ENCODE results near the gene CD3G. TPM values are rescaled to one million over a fixed set of nuclear protein-coding genes. Genes with fewer than 3 reads are reported as not detected.

Gene CD3G
- total and polyA plus RNA-seq, 2 of the 4 experiments (the other 2 are of a cell fraction) = not detected

GRCh38 chr11:118334745-118335144 is 9.4 kb upstream of the CD3G start:
- Histone ChIP-seq H3K79me1 (ENCODE audit: low read depth in 1 of 2, low read length in 2 of 2) (no peaks in the 10 kb centered on the region), H4K20me1 (ENCODE audit: insufficient read depth, low read length) (no peaks in the 10 kb centered on the region), H3K4ac (ENCODE audit: low read depth, low read length) (no peak overlapping the region), H2AFZ (replicated peaks; ENCODE audit: low read length, poor library complexity) (no peak overlapping the region), H3K4me2 (ENCODE audit: low read depth, low read length) (no peak overlapping the region), H4K8ac (ENCODE audit: low read depth in 2 of 2, low read length in 2 of 2) (no peak overlapping the region), H3K4me3 (ENCODE audit: insufficient read depth, low read depth, low read length) (no peak overlapping the region), H3K9me1 (ENCODE audit: insufficient read depth, low read length) (no peaks in the 10 kb centered on the region), H3K9me3 (ENCODE audit: control insufficient read depth, insufficient read depth, low read length) (no peaks in the 10 kb centered on the region), H4K91ac (ENCODE audit: insufficient read depth, low read depth, low read length) (no peak overlapping the region), H2BK120ac (ENCODE audit: low read depth, low read length) (no peak overlapping the region), H3K27me3 (ENCODE audit: control insufficient read depth, insufficient read depth, low read length) (peaks cover 3% of the 10 kb centered on the region; the same call in 1 of the 2 replicates), H3K9ac (ENCODE audit: low read depth, low read length) (no peak overlapping the region), H3K27ac (ENCODE audit: insufficient read depth, low read length) (no peak overlapping the region), H2BK5ac (ENCODE audit: low read depth, low read length, poor library complexity, severe bottlenecking) (no peak overlapping the region), H3K4me1 (ENCODE audit: control insufficient read depth, insufficient read depth, low read length) (no peaks in the 10 kb centered on the region), H4K5ac (ENCODE audit: low read depth, low read length) (no peak overlapping the region), H3K56ac (ENCODE audit: extremely low read depth, insufficient read depth, low read length) (no peak overlapping the region), H3K23ac (ENCODE audit: low read depth, low read length) (no peak overlapping the region), H3K18ac (ENCODE audit: low read depth, low read length) (no peak overlapping the region), H2AK9ac (replicated peaks; ENCODE audit: low read depth, low read length, poor library complexity) (no peak overlapping the region), H2AK5ac (ENCODE audit: low read depth, low read length) (no peak overlapping the region), H2BK20ac (ENCODE audit: low read depth, low read length) (no peak overlapping the region), H3K36me3 (ENCODE audit: control insufficient read depth, insufficient read depth, low read length) (no peaks in the 10 kb centered on the region), H2BK15ac (ENCODE audit: low read depth, low read length) (no peak overlapping the region), H3K14ac (replicated peaks; ENCODE audit: low read depth, low read length) (no peak overlapping the region)
- intact Hi-C loops (cut with micrococcal nuclease) (no loop called here), dilution Hi-C loops (cut with HindIII; ENCODE audit: low sequenced_read_pairs, unreplicated experiment) (no loop called here), in situ Hi-C loops (cut with MboI; ENCODE audit: low sequenced_read_pairs) (no loop called here)
- DNase-seq (no peak), ATAC-seq (ENCODE audit: low read depth) (no peak)
- no CpG with 5 or more reads among the region's 1 CpG for WGBS, 2 experiments (ENCODE audit: extremely low coverage in 2 of 2, insufficient read length in 1 of 2)
- POLR2A ChIA-PET (ENCODE audit: unreplicated experiment) = interaction anchor here (0.7 kb wide), 1 partner anchor 72 kb away, joined by 4 read pairs; no protein-coding TSS in a partner anchor
- BruUV-seq (replicated peaks) = no TSS peak
- CTCF ChIA-PET = no interaction called here
- TF ChIP-seq RAD21 (IDR thresholded peaks at IDR 0.05; ENCODE audit: low read length) (no peak), CTCF (conservative IDR thresholded peaks at IDR 0.05; ENCODE audit: low read depth, low read length) (no peak), RCOR1 (IDR thresholded peaks at IDR 0.05; ENCODE audit: insufficient replicate concordance, low read length) (no peak), FOS (IDR thresholded peaks at IDR 0.05; ENCODE audit: low read depth, low read length) (no peak), CHD1 (IDR thresholded peaks at IDR 0.05; ENCODE audit: low read depth, low read length) (no peak), NFE2L2 (IDR thresholded peaks at IDR 0.05; ENCODE audit: low read depth, low read length) (no peak), CEBPB (IDR thresholded peaks at IDR 0.05; ENCODE audit: low read depth, low read length) (no peak)

Measured in IMR-90 (cell line).